Measurements from ENCODE around the gene KCNT2. TPM values are rescaled to one million over a fixed set of nuclear protein-coding genes. Genes with fewer than 3 reads are reported as not detected.

Gene KCNT2
- total RNA-seq, 4 donors from 2014 or later: 3.7 to 18.5 (median 6.5) TPM

- peaks cover 0 to 6% of the 10 kb centered on the region in 2 donors for H3K4me1 ChIP-seq
- intact Hi-C loops (cut with DNase I): no loop called here
- H3K27ac ChIP-seq: no peak overlapping the region
- no peak for TF ChIP-seq POLR2A (IDR thresholded peaks at IDR 0.05)
- TF ChIP-seq CTCF (IDR thresholded peaks at IDR 0.05): no peak
- H3K4me3 ChIP-seq (replicated peaks in 1 of 3): no peak overlapping the region
- H3K27me3 ChIP-seq: no peaks in the 10 kb centered on the region
- 96% methylated on average over 4 of the region's 4 CpGs for WGBS, 2 donors
- no peak for DNase-seq
- no peaks in the 10 kb centered on the region for H3K9me3 ChIP-seq
- no peaks in the 10 kb centered on the region for H3K36me3 ChIP-seq
Observed at GRCh38 chr1:196385109-196385508, 223.1 kb downstream of the KCNT2 start.

GRCh38 chr1:196382383-196382782 is 225.9 kb downstream of the KCNT2 start:
- DNase-seq: no peak
- Histone ChIP-seq H3K4me3 (replicated peaks in 1 of 3) (no peak overlapping the region), H3K4me1 (peaks cover 4 to 8% of the 10 kb centered on the region in 2 donors), H3K27me3 (no peaks in the 10 kb centered on the region), H3K36me3 (no peaks in the 10 kb centered on the region), H3K9me3 (no peaks in the 10 kb centered on the region), H3K27ac (no peak overlapping the region)
- no peak for TF ChIP-seq POLR2A (IDR thresholded peaks at IDR 0.05)
- no peak for TF ChIP-seq CTCF (IDR thresholded peaks at IDR 0.05)
- intact Hi-C loops (cut with DNase I): no loop called here
- 94 to 95% methylated on average over 6 of the region's 6 CpGs for WGBS, 2 donors

GRCh38 chr1:196381544-196381943 is 226.7 kb downstream of the KCNT2 start:
- Histone ChIP-seq H3K27ac (no peak overlapping the region), H3K4me1 (peaks cover 4 to 8% of the 10 kb centered on the region in 2 donors), H3K4me3 (replicated peaks in 1 of 3) (no peak overlapping the region), H3K27me3 (no peaks in the 10 kb centered on the region), H3K36me3 (no peaks in the 10 kb centered on the region), H3K9me3 (no peaks in the 10 kb centered on the region)
- DNase-seq: no peak
- TF ChIP-seq POLR2A (IDR thresholded peaks at IDR 0.05) (no peak), CTCF (IDR thresholded peaks at IDR 0.05) (no peak)
- intact Hi-C loops (cut with DNase I): no loop called here
- 96 to 98% methylated on average over 4 of the region's 4 CpGs for WGBS, 2 donors

- no peak for DNase-seq
- TF ChIP-seq CTCF (IDR thresholded peaks at IDR 0.05): no peak
- TF ChIP-seq POLR2A (IDR thresholded peaks at IDR 0.05): no peak
- Histone ChIP-seq H3K9me3 (no peaks in the 10 kb centered on the region), H3K4me3 (replicated peaks in 1 of 3) (no peak overlapping the region), H3K36me3 (no peaks in the 10 kb centered on the region), H3K4me1 (peaks cover 4 to 8% of the 10 kb centered on the region in 2 donors), H3K27ac (no peak overlapping the region), H3K27me3 (no peaks in the 10 kb centered on the region)
- 18 to 23% methylated on average over 1 of the region's 1 CpG for WGBS, 2 donors
- intact Hi-C loops (cut with DNase I): no loop called here
Observed at GRCh38 chr1:196380316-196380715, 227.9 kb downstream of the KCNT2 start.

- DNase-seq: no peak
- intact Hi-C loops (cut with DNase I): no loop called here
- peaks cover 4 to 8% of the 10 kb centered on the region in 2 donors for H3K4me1 ChIP-seq
- H3K9me3 ChIP-seq: no peaks in the 10 kb centered on the region
- TF ChIP-seq CTCF (IDR thresholded peaks at IDR 0.05) (no peak), POLR2A (IDR thresholded peaks at IDR 0.05) (no peak)
- no peaks in the 10 kb centered on the region for H3K27me3 ChIP-seq
- WGBS, 2 donors: 70 to 73% methylated on average over 3 of the region's 3 CpGs
- H3K36me3 ChIP-seq: no peaks in the 10 kb centered on the region
- no peak overlapping the region for H3K4me3 ChIP-seq (replicated peaks in 1 of 3)
- no peak overlapping the region for H3K27ac ChIP-seq
Observed at GRCh38 chr1:196377811-196378210, 230.4 kb downstream of the KCNT2 start.

All from thyroid gland (tissue), 4 donors.